Measurements from ENCODE around the gene FOXR1.
A peak's percentile ranks its signal among the peaks of the same experiment; 100 is the strongest.

The FOXR1 gene

DNA sequence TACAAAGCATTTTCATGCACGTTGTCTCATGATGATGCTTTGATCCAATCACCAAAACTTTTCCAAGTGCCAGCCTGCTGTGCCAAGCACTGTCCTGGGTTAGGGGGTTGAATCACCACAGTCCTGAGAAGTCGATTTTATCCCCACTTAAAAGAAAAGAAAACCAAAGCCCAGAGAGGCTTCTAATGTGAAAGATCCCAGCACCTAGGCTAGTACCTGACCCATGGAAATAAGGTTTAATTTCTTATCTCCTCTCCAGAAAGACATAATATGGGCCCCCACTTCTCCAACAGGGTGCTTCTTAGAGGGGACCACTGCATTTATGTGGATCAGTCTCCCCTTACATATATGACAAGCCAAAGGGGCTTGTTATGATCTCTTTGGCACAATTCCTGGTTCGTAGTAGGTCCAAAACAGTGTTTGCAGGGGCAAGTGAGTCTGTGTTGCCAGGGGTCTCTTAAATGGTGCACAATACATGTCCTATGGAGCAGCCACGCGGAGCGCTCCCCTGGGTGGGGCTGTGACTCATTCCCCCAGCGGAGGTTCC is 43.9 kb upstream of the FOXR1 start:
- peak overlapping the region; percentile 72; the same call in 1 of the 2 replicates for H3K4me3 ChIP-seq (ENCODE audit: low read depth, low read length)
- TF ChIP-seq, protein P1, sequence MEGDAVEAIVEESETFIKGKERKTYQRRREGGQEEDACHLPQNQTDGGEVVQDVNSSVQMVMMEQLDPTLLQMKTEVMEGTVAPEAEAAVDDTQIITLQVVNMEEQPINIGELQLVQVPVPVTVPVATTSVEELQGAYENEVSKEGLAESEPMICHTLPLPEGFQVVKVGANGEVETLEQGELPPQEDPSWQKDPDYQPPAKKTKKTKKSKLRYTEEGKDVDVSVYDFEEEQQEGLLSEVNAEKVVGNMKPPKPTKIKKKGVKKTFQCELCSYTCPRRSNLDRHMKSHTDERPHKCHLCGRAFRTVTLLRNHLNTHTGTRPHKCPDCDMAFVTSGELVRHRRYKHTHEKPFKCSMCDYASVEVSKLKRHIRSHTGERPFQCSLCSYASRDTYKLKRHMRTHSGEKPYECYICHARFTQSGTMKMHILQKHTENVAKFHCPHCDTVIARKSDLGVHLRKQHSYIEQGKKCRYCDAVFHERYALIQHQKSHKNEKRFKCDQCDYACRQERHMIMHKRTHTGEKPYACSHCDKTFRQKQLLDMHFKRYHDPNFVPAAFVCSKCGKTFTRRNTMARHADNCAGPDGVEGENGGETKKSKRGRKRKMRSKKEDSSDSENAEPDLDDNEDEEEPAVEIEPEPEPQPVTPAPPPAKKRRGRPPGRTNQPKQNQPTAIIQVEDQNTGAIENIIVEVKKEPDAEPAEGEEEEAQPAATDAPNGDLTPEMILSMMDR (IDR thresholded peaks at IDR 0.05; ENCODE audit: low read depth, low read length): no peak

DNA sequence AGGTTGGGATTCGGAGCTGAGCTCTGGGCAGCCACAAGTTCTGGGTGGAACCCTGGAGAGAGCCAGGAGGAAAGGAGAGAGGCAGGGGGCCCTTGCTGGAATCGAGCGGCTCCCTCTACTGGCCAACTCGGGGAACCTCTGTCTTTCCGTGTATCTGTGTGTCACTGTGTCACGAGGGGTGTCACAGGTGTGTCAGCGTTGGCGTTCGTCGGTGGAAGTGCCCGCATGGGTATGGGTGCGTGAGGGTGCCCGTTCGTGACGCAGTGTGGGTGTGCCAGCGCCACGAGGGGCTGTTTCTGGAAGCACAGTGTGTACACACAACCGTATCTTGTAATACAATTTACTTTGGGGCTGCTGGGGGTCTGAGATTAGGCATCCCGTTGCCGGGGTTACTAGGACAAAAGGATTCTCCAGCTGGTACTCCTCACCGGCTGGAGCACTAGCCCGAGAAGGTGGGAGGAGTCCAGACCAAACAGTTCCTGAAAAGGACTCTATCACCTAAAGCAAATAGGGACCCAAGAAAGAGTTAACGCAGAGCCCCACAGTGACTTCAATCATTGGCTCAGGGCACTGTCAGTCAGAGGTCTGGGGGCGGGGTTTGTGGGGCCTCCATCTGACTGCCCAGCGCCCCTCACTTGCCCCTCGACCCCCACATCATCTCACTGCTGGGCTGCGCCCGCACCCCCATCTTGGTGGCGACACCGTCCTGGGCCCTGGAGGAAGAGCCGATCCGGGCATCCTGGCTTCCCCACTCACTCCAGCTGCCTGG is 43.3 kb upstream of the FOXR1 start:
- H3K4me3 ChIP-seq (ENCODE audit: low read depth, low read length): peak overlapping the region; percentile 72
- TF ChIP-seq, protein P1 (IDR thresholded peaks at IDR 0.05; ENCODE audit: low read depth, low read length): peak; percentile 94

DNA sequence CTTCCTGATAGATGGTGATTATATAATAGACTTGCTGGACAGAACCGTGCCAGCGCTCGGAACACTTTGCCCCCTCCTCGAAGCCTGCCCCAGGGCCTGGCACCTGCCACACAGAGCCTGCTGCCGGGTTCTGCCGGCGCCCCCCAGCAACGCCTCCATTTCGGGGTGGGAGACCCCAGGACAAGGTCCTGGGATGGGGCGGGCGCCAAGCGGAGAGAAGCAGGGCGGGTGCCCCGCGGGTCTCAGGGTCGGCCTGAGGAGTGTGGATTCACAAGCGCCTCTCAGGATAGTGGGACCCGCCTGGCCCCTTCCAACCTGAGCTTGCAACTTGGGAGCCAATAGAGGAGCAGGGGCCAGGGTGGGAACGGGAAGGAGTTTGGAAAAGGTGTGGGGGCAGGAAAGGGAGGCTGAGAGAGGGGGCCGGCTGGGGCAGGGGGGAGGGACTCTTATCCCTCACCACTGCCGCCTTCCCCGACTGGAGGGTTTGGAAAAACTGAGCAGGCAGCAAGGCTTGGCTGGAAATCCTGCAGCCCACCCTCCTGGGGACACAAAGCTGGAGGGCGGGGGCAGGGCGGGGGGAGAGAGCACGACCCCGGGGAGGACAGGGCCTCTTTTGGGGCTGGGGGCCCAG is 42.6 kb upstream of the FOXR1 start:
- TF ChIP-seq, protein P1 (IDR thresholded peaks at IDR 0.05; ENCODE audit: low read depth, low read length): no peak
- H3K4me3 ChIP-seq (ENCODE audit: low read depth, low read length): peak overlapping the region; percentile 72

DNA sequence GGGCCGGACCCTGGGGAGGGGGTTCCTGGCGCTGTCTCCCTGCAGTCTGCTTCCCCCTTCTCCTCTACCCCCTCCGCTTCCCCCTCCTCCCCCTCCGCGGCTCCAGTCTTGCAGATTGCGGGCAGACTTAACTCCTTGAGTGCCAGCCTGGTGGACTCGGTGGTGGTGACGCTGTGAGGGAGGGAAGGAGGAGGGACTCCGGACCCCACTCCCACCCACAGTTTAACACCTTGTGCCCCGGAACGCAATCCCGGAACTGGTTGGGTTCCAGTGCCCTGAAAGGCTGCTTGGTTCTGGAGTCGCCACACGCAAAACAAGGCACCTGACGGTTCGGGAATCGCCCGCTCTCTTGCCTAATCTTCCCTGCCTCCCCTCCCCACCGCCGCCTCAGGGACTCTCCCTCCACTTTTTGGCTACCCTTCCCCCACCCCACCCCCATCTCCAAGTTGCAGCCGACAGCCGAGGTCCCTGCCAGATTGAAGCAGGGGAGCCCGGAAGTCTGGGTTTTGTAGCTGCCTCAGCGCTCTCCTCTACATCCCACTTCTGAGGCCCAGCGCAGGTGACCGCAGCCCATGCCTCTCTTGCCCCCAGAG is 42.0 kb upstream of the FOXR1 start:
- TF ChIP-seq, protein P1 (IDR thresholded peaks at IDR 0.05; ENCODE audit: low read depth, low read length): no peak
- peak overlapping the region; percentile 72 for H3K4me3 ChIP-seq (ENCODE audit: low read depth, low read length)

- peak overlapping the region; percentile 72 for H3K4me3 ChIP-seq (ENCODE audit: low read depth, low read length)
- TF ChIP-seq, protein P1 (IDR thresholded peaks at IDR 0.05; ENCODE audit: low read depth, low read length): peak; percentile 80
Measured at GRCh38 chr11:118930094-118930712, 41.4 kb upstream of the FOXR1 start.

DNA sequence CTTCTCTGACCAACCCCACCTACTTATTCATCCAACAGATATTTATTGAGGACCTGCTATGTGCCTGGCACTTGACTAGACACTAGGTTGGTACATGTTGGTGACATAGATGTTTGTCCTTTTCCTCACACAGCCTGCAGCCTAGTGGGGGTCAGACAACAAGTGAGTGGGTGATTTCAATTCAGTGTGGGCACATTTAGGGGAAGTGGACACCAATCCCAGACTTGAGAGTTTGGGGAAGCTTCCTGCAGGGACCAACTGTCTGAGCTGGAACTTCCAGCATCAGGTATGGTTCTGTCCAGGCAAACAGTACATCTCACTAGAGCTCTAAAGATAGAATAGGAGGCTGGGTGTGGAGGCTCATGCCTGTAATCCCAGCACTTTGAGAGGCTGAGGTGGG is 40.0 kb upstream of the FOXR1 start:
- no peak overlapping the region for H3K4me3 ChIP-seq (ENCODE audit: low read depth, low read length)
- TF ChIP-seq, protein P1 (IDR thresholded peaks at IDR 0.05; ENCODE audit: low read depth, low read length): no peak
